PC-3 (cell line): ENCODE data around the gene CALM1.

Experiments used
- CTCF ChIP-seq: fragments of 300-600 bp; sonication (generic); conservative IDR thresholded peaks from 2 replicates; pipeline ENCODE4 v1.5.1; 2017; ENCODE audit warnings: antibody characterized with exemption, low read depth, mild to moderate bottlenecking, low read length
- EZH2 ChIP-seq: fragments of 300-600 bp; sonication (generic); IDR thresholded peaks from one replicate; pipeline ENCODE4 v1.6.1; 2017; ENCODE audit warnings: antibody characterized with exemption, mild to moderate bottlenecking, low read length; ENCODE audit not compliant: unreplicated experiment

- TF ChIP-seq EZH2 (no peak), CTCF (no peak)
These were observed 52.6 kb downstream of the CALM1 start for GRCh38 chr14:90449411-90449810.
